Measurements from ENCODE around the gene DNAH6.

Gene DNAH6

DNA sequence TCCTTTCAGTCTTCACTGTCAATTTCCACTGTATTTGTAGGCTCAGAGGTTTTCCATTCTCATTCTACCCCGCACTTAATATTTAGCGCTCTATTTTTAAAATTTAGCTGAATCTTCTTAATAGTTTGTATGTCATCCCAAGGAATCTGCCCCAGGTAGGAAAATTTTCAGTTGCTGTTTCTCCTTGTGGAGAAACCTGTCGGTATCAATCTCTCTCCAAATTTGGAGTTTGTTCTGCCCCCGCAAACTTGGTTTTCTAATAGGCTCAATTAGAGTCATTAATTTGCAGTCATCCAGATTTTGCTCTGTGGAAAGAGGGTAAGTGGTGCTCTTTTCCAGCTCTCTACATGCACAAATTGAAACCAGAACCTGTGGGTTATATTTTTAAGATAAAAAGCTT is 87.6 kb downstream of the DNAH6 start:
- no peak for ATAC-seq

DNA sequence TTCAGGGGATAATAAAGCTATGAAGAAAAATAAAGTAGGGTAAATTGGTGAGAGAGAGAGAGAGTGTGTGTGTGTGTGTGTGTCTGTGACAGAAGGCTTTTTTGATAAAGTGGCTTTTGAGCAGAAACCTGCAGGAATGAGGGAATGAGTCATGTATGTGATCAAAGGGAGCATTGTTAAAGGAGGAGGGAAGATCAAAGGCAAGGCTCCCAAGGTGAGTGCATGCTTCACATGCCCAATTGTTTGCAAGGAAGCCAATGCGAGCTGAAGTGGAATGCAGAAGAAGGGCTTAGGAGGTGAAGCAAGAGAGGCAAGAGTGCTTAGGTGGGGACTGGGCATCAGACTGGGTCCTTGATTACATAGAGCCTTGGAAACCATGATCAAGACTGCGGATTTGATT is 96.8 kb downstream of the DNAH6 start:
- no peak for ATAC-seq
- no peak for TF ChIP-seq ESRRG (CRISPR knock-in tag; IDR thresholded peaks at IDR 0.05)
- TF ChIP-seq ARNTL (CRISPR knock-in tag; IDR thresholded peaks at IDR 0.05; ENCODE audit: borderline replicate concordance, low read depth) = no peak
- no peak for TF ChIP-seq GLIS3 (CRISPR knock-in tag; IDR thresholded peaks at IDR 0.05)
- no peak for TF ChIP-seq PPARA (CRISPR knock-in tag; IDR thresholded peaks at IDR 0.05; ENCODE audit: borderline replicate concordance)
- TF ChIP-seq ZC3H10 (CRISPR knock-in tag; IDR thresholded peaks at IDR 0.05) = no peak
- TF ChIP-seq TCF4 (CRISPR knock-in tag; IDR thresholded peaks at IDR 0.05; ENCODE audit: borderline replicate concordance) = no peak
- no peak for TF ChIP-seq ZFP3 (CRISPR knock-in tag; IDR thresholded peaks at IDR 0.05)
- no peak for TF ChIP-seq ZNF565 (CRISPR knock-in tag; conservative IDR thresholded peaks at IDR 0.05; ENCODE audit: low read depth)
- TF ChIP-seq, protein P1, sequence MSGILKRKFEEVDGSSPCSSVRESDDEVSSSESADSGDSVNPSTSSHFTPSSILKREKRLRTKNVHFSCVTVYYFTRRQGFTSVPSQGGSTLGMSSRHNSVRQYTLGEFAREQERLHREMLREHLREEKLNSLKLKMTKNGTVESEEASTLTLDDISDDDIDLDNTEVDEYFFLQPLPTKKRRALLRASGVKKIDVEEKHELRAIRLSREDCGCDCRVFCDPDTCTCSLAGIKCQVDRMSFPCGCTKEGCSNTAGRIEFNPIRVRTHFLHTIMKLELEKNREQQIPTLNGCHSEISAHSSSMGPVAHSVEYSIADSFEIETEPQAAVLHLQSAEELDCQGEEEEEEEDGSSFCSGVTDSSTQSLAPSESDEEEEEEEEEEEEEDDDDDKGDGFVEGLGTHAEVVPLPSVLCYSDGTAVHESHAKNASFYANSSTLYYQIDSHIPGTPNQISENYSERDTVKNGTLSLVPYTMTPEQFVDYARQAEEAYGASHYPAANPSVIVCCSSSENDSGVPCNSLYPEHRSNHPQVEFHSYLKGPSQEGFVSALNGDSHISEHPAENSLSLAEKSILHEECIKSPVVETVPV (CRISPR knock-in tag; IDR thresholded peaks at IDR 0.05) = no peak
- TF ChIP-seq, protein P2, sequence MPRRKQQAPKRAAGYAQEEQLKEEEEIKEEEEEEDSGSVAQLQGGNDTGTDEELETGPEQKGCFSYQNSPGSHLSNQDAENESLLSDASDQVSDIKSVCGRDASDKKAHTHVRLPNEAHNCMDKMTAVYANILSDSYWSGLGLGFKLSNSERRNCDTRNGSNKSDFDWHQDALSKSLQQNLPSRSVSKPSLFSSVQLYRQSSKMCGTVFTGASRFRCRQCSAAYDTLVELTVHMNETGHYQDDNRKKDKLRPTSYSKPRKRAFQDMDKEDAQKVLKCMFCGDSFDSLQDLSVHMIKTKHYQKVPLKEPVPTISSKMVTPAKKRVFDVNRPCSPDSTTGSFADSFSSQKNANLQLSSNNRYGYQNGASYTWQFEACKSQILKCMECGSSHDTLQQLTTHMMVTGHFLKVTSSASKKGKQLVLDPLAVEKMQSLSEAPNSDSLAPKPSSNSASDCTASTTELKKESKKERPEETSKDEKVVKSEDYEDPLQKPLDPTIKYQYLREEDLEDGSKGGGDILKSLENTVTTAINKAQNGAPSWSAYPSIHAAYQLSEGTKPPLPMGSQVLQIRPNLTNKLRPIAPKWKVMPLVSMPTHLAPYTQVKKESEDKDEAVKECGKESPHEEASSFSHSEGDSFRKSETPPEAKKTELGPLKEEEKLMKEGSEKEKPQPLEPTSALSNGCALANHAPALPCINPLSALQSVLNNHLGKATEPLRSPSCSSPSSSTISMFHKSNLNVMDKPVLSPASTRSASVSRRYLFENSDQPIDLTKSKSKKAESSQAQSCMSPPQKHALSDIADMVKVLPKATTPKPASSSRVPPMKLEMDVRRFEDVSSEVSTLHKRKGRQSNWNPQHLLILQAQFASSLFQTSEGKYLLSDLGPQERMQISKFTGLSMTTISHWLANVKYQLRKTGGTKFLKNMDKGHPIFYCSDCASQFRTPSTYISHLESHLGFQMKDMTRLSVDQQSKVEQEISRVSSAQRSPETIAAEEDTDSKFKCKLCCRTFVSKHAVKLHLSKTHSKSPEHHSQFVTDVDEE (CRISPR knock-in tag; IDR thresholded peaks at IDR 0.05) = no peak
- TF ChIP-seq, protein P3, sequence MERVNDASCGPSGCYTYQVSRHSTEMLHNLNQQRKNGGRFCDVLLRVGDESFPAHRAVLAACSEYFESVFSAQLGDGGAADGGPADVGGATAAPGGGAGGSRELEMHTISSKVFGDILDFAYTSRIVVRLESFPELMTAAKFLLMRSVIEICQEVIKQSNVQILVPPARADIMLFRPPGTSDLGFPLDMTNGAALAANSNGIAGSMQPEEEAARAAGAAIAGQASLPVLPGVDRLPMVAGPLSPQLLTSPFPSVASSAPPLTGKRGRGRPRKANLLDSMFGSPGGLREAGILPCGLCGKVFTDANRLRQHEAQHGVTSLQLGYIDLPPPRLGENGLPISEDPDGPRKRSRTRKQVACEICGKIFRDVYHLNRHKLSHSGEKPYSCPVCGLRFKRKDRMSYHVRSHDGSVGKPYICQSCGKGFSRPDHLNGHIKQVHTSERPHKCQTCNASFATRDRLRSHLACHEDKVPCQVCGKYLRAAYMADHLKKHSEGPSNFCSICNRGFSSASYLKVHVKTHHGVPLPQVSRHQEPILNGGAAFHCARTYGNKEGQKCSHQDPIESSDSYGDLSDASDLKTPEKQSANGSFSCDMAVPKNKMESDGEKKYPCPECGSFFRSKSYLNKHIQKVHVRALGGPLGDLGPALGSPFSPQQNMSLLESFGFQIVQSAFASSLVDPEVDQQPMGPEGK (CRISPR knock-in tag; IDR thresholded peaks at IDR 0.05; ENCODE audit: borderline replicate concordance) = no peak
- TF ChIP-seq TOX (CRISPR knock-in tag; IDR thresholded peaks at IDR 0.05; ENCODE audit: borderline replicate concordance) = no peak
- TF ChIP-seq ZNF8 (CRISPR knock-in tag; IDR thresholded peaks at IDR 0.05) = no peak
- no peak for TF ChIP-seq SNAI2 (CRISPR knock-in tag; IDR thresholded peaks at IDR 0.05)
- no peak for TF ChIP-seq OSR1 (CRISPR knock-in tag; IDR thresholded peaks at IDR 0.05)
- no peak for TF ChIP-seq ZNF70 (CRISPR knock-in tag; IDR thresholded peaks at IDR 0.05)
- TF ChIP-seq, protein P4, sequence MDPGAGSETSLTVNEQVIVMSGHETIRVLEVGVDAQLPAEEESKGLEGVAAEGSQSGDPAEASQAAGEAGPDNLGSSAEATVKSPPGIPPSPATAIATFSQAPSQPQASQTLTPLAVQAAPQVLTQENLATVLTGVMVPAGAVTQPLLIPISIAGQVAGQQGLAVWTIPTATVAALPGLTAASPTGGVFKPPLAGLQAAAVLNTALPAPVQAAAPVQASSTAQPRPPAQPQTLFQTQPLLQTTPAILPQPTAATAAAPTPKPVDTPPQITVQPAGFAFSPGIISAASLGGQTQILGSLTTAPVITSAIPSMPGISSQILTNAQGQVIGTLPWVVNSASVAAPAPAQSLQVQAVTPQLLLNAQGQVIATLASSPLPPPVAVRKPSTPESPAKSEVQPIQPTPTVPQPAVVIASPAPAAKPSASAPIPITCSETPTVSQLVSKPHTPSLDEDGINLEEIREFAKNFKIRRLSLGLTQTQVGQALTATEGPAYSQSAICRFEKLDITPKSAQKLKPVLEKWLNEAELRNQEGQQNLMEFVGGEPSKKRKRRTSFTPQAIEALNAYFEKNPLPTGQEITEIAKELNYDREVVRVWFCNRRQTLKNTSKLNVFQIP (CRISPR knock-in tag; IDR thresholded peaks at IDR 0.05; ENCODE audit: borderline replicate concordance, low read depth) = no peak
- TF ChIP-seq, protein P5, sequence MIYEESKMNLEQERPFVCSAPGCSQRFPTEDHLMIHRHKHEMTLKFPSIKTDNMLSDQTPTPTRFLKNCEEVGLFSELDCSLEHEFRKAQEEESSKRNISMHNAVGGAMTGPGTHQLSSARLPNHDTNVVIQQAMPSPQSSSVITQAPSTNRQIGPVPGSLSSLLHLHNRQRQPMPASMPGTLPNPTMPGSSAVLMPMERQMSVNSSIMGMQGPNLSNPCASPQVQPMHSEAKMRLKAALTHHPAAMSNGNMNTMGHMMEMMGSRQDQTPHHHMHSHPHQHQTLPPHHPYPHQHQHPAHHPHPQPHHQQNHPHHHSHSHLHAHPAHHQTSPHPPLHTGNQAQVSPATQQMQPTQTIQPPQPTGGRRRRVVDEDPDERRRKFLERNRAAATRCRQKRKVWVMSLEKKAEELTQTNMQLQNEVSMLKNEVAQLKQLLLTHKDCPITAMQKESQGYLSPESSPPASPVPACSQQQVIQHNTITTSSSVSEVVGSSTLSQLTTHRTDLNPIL (CRISPR knock-in tag; IDR thresholded peaks at IDR 0.05; ENCODE audit: low read depth) = no peak

More for the DNA sequence above, 87.6 kb downstream of the DNAH6 start:
- TF ChIP-seq TCF4 (CRISPR knock-in tag; IDR thresholded peaks at IDR 0.05; ENCODE audit: borderline replicate concordance) (no peak), ZNF565 (CRISPR knock-in tag; conservative IDR thresholded peaks at IDR 0.05; ENCODE audit: low read depth) (no peak), ESRRG (CRISPR knock-in tag; IDR thresholded peaks at IDR 0.05) (no peak), RARB (CRISPR knock-in tag; IDR thresholded peaks at IDR 0.05) (no peak), ISL1 (CRISPR knock-in tag; IDR thresholded peaks at IDR 0.05) (no peak)

DNA sequence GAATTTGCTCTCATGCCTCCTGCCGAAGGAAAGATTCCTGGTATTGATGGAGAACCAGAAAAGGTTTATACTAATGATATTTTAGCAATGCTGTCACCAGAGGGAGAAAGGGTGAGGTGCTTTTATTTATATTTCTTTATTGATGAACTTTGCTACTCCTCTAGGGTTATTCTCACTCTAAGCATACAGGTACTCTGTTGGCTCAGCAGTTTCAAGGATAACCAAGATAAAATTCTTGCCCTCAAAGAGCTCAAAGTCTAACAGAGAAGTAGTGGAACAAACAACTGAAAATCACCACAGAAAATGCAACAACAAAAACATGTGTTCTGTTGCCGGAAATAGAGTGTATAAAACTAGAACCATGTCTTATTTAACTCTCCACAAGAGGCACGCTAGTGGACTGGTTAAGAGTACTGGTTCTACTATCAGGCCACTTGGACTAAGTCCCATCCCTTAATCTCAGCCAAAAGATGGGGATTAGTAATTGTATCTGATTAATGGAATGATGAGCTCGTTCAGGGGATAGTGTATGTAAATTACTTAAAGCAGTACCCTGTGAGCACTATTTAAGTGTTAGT is 103.6 kb downstream of the DNAH6 start:
- no peak for ATAC-seq
- TF ChIP-seq TOX (CRISPR knock-in tag; IDR thresholded peaks at IDR 0.05; ENCODE audit: borderline replicate concordance) (no peak), ISL1 (CRISPR knock-in tag; IDR thresholded peaks at IDR 0.05) (no peak), ZNF565 (CRISPR knock-in tag; conservative IDR thresholded peaks at IDR 0.05; ENCODE audit: low read depth) (no peak), ZC3H10 (CRISPR knock-in tag; IDR thresholded peaks at IDR 0.05) (no peak)
- TF ChIP-seq, protein P3 (CRISPR knock-in tag; IDR thresholded peaks at IDR 0.05; ENCODE audit: borderline replicate concordance) = no peak
- TF ChIP-seq, protein P2 (CRISPR knock-in tag; IDR thresholded peaks at IDR 0.05) = no peak
- TF ChIP-seq, protein P4 (CRISPR knock-in tag; IDR thresholded peaks at IDR 0.05; ENCODE audit: borderline replicate concordance, low read depth) = no peak

Measured in SK-N-SH treated with all-trans-retinoic acid at 6 μM for 48 hours (cell line).